ENCODE results near the gene CLDN7.

CLDN7 gene

GRCh38 chr17:7284911-7285310 is 22.6 kb upstream of the CLDN7 start:
- Histone ChIP-seq H3K4me3 (ENCODE audit: low read depth, low read length, poor library complexity, severe bottlenecking) (no peak overlapping the region), H3F3A (ENCODE audit: insufficient read depth, low read length) (no peaks in the 10 kb centered on the region), H3K27ac (ENCODE audit: low read depth, low read length, poor library complexity, severe bottlenecking) (no peak overlapping the region), H3K4me1 (ENCODE audit: insufficient read depth, low read length, severe bottlenecking) (peaks cover 15% of the 10 kb centered on the region), H2AFZ (ENCODE audit: low read length) (no peak overlapping the region), H3K9ac (ENCODE audit: low read length) (no peak overlapping the region), H3K9me2 (ENCODE audit: low read depth, low read length) (no peaks in the 10 kb centered on the region), H3K27me3 (ENCODE audit: insufficient read depth, low read length) (peaks cover 12% of the 10 kb centered on the region), H3K79me2 (ENCODE audit: insufficient read depth, low read length) (no peaks in the 10 kb centered on the region), H3K4me2 (ENCODE audit: low read length) (no peak overlapping the region), H3K36me3 (ENCODE audit: insufficient read depth, low read length) (no peaks in the 10 kb centered on the region), H3K9me3 (ENCODE audit: low read length) (no peaks in the 10 kb centered on the region), H4K20me1 (ENCODE audit: insufficient read depth, low read length) (no peaks in the 10 kb centered on the region)
- TF ChIP-seq CTCF (IDR thresholded peaks at IDR 0.05; ENCODE audit: low read length): no peak
- TF ChIP-seq EZH2 (IDR thresholded peaks at IDR 0.05; ENCODE audit: borderline replicate concordance, low read length): no peak

DNA sequence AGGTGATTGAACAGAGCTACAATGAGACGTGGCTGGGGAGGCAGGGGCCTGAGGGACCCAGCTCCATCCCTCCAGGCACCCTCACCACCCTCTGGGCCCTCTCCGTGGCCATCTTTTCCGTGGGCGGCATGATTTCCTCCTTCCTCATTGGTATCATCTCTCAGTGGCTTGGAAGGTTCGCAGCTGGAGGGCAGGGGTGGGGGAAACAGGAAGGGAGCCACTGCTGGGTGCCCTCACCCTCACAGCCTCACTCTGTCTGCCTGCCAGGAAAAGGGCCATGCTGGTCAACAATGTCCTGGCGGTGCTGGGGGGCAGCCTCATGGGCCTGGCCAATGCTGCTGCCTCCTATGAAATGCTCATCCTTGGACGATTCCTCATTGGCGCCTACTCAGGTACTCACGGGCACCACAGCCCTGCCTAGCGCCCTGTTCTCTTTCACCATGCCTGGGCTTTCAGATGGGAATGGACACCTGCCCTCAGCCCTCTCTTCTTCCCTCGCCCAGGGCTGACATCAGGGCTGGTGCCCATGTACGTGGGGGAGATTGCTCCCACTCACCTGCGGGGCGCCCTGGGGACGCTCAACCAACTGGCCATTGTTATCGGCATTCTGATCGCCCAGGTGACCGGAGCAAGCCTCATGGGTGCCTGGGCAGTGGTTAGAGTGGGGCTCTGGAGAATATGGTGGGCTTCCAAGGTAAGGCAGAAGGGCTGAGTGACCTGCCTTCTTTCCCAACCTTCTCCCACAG is 21.4 kb upstream of the CLDN7 start:
- Histone ChIP-seq H3K4me1 (ENCODE audit: insufficient read depth, low read length, severe bottlenecking) (peaks cover 15% of the 10 kb centered on the region), H4K20me1 (ENCODE audit: insufficient read depth, low read length) (no peaks in the 10 kb centered on the region), H3K36me3 (ENCODE audit: insufficient read depth, low read length) (no peaks in the 10 kb centered on the region), H3K79me2 (ENCODE audit: insufficient read depth, low read length) (no peaks in the 10 kb centered on the region), H3K4me3 (ENCODE audit: low read depth, low read length, poor library complexity, severe bottlenecking) (no peak overlapping the region), H3K9me3 (ENCODE audit: low read length) (no peaks in the 10 kb centered on the region), H3K9ac (ENCODE audit: low read length) (no peak overlapping the region), H3K4me2 (ENCODE audit: low read length) (no peak overlapping the region), H3F3A (ENCODE audit: insufficient read depth, low read length) (no peaks in the 10 kb centered on the region), H3K27ac (ENCODE audit: low read depth, low read length, poor library complexity, severe bottlenecking) (no peak overlapping the region), H3K9me2 (ENCODE audit: low read depth, low read length) (no peaks in the 10 kb centered on the region), H3K27me3 (ENCODE audit: insufficient read depth, low read length) (peaks cover 12% of the 10 kb centered on the region), H2AFZ (ENCODE audit: low read length) (no peak overlapping the region)
- TF ChIP-seq EZH2 (IDR thresholded peaks at IDR 0.05; ENCODE audit: borderline replicate concordance, low read length) (no peak), CTCF (IDR thresholded peaks at IDR 0.05; ENCODE audit: low read length) (no peak)

DNA sequence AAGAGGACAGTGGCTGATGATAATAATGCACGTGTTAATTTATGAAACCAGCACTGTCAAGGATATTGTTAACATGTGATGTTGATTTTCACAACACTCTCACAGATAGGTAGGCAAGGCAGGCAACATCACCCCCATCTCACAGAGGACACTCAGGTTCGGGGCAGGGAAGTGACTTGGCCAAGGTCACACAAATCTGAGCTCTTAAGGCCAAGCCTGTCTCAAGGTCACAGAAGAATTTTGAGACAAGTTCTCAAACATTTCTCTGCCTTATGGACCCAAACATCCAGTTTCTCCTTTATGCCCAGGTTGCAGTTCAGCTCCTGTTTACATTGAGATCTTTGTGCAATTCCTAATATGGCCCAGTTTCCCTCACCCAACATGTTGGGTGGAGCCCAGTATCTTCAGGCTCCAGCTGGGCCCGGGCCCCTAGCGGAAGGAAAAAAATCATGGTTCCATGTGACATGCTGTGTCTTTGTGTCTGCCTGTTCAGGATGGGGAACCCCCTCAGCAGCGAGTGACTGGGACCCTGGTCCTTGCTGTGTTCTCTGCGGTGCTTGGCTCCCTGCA is 20.6 kb upstream of the CLDN7 start:
- Histone ChIP-seq H2AFZ (ENCODE audit: low read length) (no peak overlapping the region), H3K4me1 (ENCODE audit: insufficient read depth, low read length, severe bottlenecking) (peaks cover 15% of the 10 kb centered on the region), H3K9me2 (ENCODE audit: low read depth, low read length) (no peaks in the 10 kb centered on the region), H3K27me3 (ENCODE audit: insufficient read depth, low read length) (0 out of 2 replicates have a peak, but pooled peaks cover 7% of the 10 kb centered on the region), H3F3A (ENCODE audit: insufficient read depth, low read length) (no peaks in the 10 kb centered on the region), H3K4me3 (ENCODE audit: low read depth, low read length, poor library complexity, severe bottlenecking) (no peak overlapping the region), H3K27ac (ENCODE audit: low read depth, low read length, poor library complexity, severe bottlenecking) (no peak overlapping the region), H3K9ac (ENCODE audit: low read length) (no peak overlapping the region), H4K20me1 (ENCODE audit: insufficient read depth, low read length) (no peaks in the 10 kb centered on the region), H3K36me3 (ENCODE audit: insufficient read depth, low read length) (no peaks in the 10 kb centered on the region), H3K9me3 (ENCODE audit: low read length) (no peaks in the 10 kb centered on the region), H3K79me2 (ENCODE audit: insufficient read depth, low read length) (no peaks in the 10 kb centered on the region), H3K4me2 (ENCODE audit: low read length) (no peak overlapping the region)
- TF ChIP-seq CTCF (IDR thresholded peaks at IDR 0.05; ENCODE audit: low read length) (no peak), EZH2 (IDR thresholded peaks at IDR 0.05; ENCODE audit: borderline replicate concordance, low read length) (no peak)
